HUES48 (cell line): ENCODE measurements around the gene ALDH1A3.

Source experiments
- H3K27ac ChIP-seq: one replicate; pipeline ENCODE4 v1.7.0; 2013; ENCODE audit warnings: low read depth, low read length, inconsistent platforms
- H3K27me3 ChIP-seq: 2 replicates; pipeline ENCODE4 v1.6.1; 2013; ENCODE audit warnings: mild to moderate bottlenecking, low read length; ENCODE audit not compliant: control insufficient read depth, insufficient read depth
- H3K36me3 ChIP-seq: 2 replicates; pipeline ENCODE4 v1.6.1; 2013; ENCODE audit warnings: low read length; ENCODE audit not compliant: control insufficient read depth, insufficient read depth
- H3K4me1 ChIP-seq: 2 replicates; pipeline ENCODE4 v1.6.1; 2013; ENCODE audit warnings: mild to moderate bottlenecking, low read length; ENCODE audit not compliant: control insufficient read depth, insufficient read depth
- H3K4me3 ChIP-seq: 2 replicates; pipeline ENCODE4 v1.5.1; 2013; ENCODE audit warnings: mild to moderate bottlenecking, low read depth, low read length
- H3K9ac ChIP-seq: 2 replicates; pipeline ENCODE4 v1.6.1; 2013; ENCODE audit warnings: mild to moderate bottlenecking, low read depth, low read length, moderate library complexity
- H3K9me3 ChIP-seq: 2 replicates; pipeline ENCODE4 v1.6.1; 2013; ENCODE audit warnings: low read length; ENCODE audit not compliant: control insufficient read depth, insufficient read depth

The ALDH1A3 gene

DNA sequence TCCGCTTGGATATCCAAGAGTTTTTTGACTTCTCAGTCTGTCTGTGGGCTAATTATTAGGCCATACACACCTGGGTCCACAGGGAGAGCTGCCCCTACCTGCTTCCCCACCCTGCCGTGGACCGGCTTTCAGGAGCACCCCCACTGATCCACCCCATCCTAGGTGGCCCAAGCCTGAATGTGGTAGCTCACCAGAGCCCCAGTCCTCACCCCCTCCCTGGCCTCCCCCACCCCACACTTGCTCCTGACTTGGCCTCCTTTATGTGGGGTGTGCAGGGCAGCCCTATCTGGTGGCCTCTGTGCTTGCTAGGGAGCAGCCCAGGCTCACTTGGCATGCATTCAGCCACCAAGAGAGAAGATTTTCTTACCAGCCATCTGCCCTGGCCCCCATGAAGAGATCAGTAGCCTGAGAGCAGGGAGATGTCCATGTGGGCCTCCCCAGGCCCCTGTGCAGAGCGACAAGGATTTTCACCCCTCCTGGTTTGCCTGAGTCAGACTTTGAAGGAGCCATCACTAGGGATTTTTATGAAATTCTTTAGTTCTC lies 50.7 kb downstream of the ALDH1A3 start:
- Histone ChIP-seq H3K9me3 (no peaks in the 10 kb centered on the region), H3K9ac (no peak overlapping the region), H3K36me3 (no peaks in the 10 kb centered on the region), H3K27me3 (no peaks in the 10 kb centered on the region), H3K4me1 (peaks cover 9% of the 10 kb centered on the region), H3K27ac (no peak overlapping the region), H3K4me3 (no peak overlapping the region)

DNA sequence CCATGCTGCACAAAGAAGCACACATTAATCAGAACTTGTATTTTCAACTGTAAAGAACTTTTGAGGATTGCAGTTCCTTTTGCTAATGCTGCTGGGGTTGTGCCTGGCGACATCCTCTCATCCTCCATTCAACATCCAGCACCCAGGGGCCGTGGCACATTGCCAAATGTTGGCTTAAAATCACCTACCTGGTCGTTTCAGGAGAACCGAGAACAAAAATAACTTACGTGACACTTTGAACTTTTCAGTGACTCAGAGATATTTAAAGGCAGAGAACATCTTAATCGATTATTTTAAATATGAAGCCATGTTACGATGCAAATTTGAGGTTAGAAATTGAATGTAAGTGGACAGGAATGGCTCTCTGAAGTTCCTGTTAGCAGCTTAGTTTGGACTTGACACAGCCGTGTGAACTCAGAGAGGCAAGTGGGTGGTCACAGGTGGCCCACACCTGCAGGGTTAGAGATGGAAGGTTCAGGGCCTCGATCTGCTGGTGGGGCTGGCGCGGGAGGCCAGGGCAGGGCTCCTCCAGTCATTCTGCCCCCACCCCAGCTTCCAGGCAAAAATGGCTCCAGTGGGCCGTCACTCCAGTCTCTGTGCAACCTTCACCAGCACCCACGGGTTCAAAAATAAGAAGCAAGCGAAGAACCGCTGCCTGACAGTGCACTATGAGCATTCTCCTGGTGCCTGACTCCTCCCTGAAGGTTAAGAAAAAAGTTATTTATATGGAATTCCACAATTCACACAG lies 51.7 kb downstream of the ALDH1A3 start:
- no peaks in the 10 kb centered on the region for H3K9me3 ChIP-seq
- no peak overlapping the region for H3K27ac ChIP-seq
- peaks cover 9% of the 10 kb centered on the region for H3K4me1 ChIP-seq
- no peak overlapping the region for H3K9ac ChIP-seq
- no peaks in the 10 kb centered on the region for H3K36me3 ChIP-seq
- no peaks in the 10 kb centered on the region for H3K27me3 ChIP-seq
- no peak overlapping the region for H3K4me3 ChIP-seq

DNA sequence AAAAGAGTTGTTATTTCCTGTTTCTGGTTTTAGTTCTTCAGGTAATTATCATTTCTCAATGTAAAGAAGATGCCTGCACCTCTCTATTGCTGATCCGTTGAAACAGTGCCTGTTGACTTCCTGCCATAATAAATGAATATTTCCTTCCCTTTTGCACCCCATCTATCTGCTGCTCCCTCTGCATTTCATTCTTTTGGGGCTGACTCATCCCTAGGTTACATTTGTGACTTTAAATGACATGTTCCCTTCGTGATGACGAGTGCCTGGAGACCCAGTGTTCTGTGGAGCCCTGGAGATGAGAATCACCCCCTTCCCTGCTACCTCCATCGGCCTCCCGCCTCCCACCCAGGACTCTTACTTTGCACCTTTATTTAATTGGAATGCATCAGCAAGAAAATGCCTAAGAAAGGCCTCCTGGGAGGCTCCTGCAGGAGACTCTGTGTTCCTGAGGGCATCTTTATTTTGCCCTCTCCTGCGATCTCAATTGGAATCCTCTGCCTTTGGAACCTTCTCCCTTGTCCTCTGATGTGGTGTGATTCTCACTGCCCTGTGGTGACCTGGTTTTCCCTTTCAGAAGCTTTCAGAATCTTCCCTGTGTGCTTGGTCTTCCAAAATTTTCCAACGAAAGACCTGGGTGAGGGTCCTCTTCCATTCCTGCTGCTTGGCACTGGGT lies 53.2 kb downstream of the ALDH1A3 start:
- no peaks in the 10 kb centered on the region for H3K36me3 ChIP-seq
- peak overlapping the region; percentile 26 for H3K27ac ChIP-seq
- H3K9ac ChIP-seq = no peak overlapping the region
- H3K4me1 ChIP-seq = peaks cover 9% of the 10 kb centered on the region
- H3K9me3 ChIP-seq = no peaks in the 10 kb centered on the region
- no peak overlapping the region for H3K4me3 ChIP-seq
- no peaks in the 10 kb centered on the region for H3K27me3 ChIP-seq

DNA sequence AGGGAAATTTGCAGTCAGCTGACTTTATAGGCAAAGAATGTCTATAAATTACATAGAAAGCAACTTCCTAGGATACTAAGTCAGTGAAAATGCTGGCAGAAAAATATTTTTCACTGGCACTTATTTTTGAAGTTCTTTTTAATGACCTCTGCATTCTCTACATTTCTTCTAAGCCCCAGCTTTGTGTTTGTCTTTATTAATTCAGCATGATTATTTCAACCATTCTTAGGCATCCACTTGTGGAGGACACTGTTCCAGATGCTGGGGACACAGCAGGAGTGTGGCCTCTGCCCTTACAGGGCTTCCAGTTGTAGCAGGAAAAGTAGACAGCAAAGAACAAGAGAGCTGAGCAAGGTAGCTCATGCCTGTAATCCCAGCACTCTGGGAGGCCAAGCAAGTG lies 54.5 kb downstream of the ALDH1A3 start:
- peaks cover 9% of the 10 kb centered on the region for H3K4me1 ChIP-seq
- H3K4me3 ChIP-seq = no peak overlapping the region
- no peak overlapping the region for H3K27ac ChIP-seq
- H3K9me3 ChIP-seq = no peaks in the 10 kb centered on the region
- no peaks in the 10 kb centered on the region for H3K27me3 ChIP-seq
- no peaks in the 10 kb centered on the region for H3K36me3 ChIP-seq
- H3K9ac ChIP-seq = no peak overlapping the region

DNA sequence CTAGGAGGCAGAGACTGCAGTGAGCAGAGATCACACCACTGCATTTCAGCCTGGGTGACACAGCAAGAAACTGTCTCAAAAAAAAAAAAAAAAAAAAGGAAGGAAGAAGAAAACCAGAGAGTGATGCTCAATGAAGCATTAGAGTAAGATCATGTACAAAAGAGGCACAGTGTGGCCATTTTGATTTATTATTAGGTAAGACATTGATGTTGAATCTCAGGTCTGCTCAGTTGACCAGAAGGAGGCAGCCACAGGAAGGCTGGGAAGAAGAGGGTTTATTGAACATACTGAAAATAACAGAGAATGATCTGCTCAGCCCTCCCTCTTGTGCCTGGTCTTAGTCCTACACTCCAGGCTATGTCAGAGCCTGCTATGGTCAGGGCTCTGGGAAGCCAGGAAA lies 55.1 kb downstream of the ALDH1A3 start:
- Histone ChIP-seq H3K27me3 (no peaks in the 10 kb centered on the region), H3K4me3 (no peak overlapping the region), H3K9me3 (no peaks in the 10 kb centered on the region), H3K27ac (no peak overlapping the region), H3K9ac (no peak overlapping the region), H3K4me1 (peaks cover 9% of the 10 kb centered on the region), H3K36me3 (no peaks in the 10 kb centered on the region)

DNA sequence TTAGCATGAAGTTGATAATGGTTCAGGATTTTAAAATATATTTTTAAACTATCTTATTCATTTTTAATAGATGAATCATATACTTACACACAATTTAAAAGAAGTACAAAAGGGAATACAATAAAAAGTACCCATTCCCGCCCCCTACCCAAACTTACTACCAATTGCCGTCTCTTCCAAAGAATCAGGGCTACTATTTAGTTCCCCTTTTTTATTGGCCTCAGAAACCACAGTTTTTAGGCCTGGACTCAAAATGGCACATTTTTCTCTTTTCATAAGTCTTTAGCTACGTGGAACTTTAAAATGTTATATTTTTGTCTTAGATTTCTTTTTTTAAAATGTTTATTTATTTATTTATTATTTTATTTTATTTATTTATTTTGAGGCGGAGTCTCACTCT lies 57.5 kb downstream of the ALDH1A3 start:
- Histone ChIP-seq H3K4me3 (no peak overlapping the region), H3K9me3 (no peaks in the 10 kb centered on the region), H3K4me1 (peaks cover 9% of the 10 kb centered on the region), H3K27me3 (no peaks in the 10 kb centered on the region), H3K9ac (no peak overlapping the region), H3K36me3 (no peaks in the 10 kb centered on the region), H3K27ac (no peak overlapping the region)

DNA sequence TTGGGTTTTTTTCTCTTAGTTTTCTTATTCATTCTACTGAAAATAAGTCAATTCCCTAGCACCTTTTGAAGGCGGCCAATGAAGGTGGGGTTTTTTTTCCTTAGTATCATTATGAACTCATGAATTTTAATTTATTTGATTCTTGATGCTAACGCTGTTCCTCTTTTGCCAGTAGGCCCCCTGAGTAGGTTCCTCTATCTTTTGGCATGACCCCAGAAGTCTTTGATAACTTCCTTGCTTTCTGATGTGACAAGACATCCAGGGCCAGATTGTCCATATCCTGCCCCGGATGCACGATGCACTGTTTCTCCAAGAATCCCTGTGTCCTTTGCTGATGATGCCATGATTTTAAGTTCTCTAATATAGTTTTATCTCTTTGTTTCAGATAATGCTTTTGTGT lies 60.2 kb downstream of the ALDH1A3 start:
- no peaks in the 10 kb centered on the region for H3K27me3 ChIP-seq
- no peak overlapping the region for H3K27ac ChIP-seq
- H3K4me1 ChIP-seq = no peaks in the 10 kb centered on the region
- H3K9ac ChIP-seq = no peak overlapping the region
- no peaks in the 10 kb centered on the region for H3K9me3 ChIP-seq
- no peak overlapping the region for H3K4me3 ChIP-seq
- no peaks in the 10 kb centered on the region for H3K36me3 ChIP-seq

DNA sequence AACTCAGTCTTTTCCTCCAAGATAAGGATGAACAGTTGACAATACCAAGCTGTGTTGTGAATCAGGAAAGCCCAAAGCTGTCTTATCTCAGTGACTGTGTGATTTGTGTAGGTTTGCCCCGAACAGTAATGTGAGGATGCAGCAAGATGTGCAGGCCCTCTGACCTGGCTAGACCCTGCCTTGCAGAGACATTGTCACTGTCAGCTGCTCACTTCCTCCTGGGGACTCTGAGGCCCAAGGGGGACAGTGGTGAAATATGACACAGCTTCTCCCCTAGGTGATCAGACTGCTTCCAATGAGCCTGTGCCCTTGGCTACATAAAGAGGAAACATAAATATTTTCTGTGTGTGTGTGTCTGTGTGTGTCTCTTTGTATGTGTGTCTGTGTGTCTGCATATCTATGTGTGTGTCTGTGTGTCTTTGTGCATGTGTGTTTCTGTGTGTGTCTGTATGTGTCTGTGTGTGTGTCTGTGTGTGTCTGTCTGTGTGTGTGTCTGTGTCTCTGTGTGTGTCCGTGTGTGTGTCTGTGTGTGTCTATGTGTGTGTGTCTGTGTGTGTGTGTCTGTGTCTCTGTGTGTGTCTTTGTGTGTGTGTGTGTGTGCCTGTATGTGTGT lies 61.2 kb downstream of the ALDH1A3 start:
- Histone ChIP-seq H3K27me3 (no peaks in the 10 kb centered on the region), H3K27ac (no peak overlapping the region), H3K9ac (no peak overlapping the region), H3K4me3 (no peak overlapping the region), H3K9me3 (no peaks in the 10 kb centered on the region), H3K4me1 (no peaks in the 10 kb centered on the region), H3K36me3 (no peaks in the 10 kb centered on the region)

DNA sequence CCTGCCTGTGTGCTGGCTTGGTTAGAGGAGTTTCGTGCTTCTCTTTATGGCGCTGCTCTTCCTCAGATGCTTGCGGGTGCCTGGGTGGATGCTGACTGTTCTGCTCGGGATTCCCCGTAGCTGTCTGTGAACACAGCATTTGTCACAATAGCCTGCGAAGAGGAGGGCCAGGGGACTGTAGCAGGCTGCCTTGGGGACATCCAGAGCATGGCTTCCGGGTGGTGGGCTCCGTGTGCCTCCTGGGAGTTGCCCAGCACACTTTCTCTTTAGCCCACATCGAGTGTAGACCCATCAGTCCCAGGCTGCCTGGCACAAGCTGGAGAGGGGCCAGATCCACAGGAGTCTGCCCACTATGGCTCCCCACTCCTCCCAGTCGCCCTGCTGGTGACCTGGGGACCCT lies 61.9 kb downstream of the ALDH1A3 start:
- Histone ChIP-seq H3K4me3 (no peak overlapping the region), H3K9ac (no peak overlapping the region), H3K36me3 (no peaks in the 10 kb centered on the region), H3K27me3 (no peaks in the 10 kb centered on the region), H3K27ac (no peak overlapping the region), H3K4me1 (no peaks in the 10 kb centered on the region), H3K9me3 (no peaks in the 10 kb centered on the region)

DNA sequence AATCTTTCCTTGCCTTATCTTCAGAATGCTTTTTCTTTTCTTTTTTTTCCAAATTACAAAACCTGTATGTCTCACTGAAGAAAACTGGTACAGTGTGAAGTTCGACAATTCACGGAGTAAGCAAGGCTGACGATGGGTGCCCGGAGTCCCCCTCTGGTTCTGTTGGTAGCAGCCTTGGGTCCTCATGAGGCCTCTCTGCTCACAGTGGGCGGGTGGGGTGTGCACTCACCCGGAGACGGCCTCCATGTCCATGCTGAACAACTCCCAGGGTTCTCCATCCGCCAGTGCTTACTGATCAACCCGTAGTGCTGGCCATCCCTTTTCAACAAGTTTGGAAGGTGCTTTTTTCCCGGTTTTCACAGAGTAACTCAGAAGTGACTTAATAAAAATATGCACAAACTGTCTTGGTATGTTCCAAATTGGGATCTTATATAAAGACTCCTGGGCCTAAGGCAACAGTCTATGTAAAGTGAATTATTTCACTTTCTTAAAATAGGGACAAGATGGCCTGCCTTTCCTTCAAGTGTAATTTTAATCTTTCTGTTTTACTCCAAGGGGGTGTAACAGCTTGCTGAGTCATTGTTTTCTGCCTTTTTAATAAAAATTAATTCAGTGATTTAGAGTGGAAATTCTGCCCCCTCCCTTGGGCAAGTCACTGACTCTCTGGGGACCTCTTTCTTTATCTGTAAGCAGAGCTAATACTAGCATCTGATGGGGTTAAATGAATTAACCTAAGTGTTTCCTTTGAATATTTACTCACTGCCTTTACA lies 63.2 kb downstream of the ALDH1A3 start:
- Histone ChIP-seq H3K4me1 (0 out of 2 replicates have a peak, but pooled peaks cover 3% of the 10 kb centered on the region), H3K27me3 (no peaks in the 10 kb centered on the region), H3K9me3 (no peaks in the 10 kb centered on the region), H3K4me3 (no peak overlapping the region), H3K36me3 (no peaks in the 10 kb centered on the region), H3K9ac (no peak overlapping the region), H3K27ac (no peak overlapping the region)
